HG02642 (cell line): Measurements from ENCODE around the gene TMEM184B.

Experiments
- ATAC-seq: cut with Tn5 transposase; IDR thresholded peaks from one replicate; pipeline ENCODE4 v1.9.1; 2021; ENCODE audit warnings: mild to moderate bottlenecking; ENCODE audit not compliant: unreplicated experiment, poor library complexity

The TMEM184B gene

DNA sequence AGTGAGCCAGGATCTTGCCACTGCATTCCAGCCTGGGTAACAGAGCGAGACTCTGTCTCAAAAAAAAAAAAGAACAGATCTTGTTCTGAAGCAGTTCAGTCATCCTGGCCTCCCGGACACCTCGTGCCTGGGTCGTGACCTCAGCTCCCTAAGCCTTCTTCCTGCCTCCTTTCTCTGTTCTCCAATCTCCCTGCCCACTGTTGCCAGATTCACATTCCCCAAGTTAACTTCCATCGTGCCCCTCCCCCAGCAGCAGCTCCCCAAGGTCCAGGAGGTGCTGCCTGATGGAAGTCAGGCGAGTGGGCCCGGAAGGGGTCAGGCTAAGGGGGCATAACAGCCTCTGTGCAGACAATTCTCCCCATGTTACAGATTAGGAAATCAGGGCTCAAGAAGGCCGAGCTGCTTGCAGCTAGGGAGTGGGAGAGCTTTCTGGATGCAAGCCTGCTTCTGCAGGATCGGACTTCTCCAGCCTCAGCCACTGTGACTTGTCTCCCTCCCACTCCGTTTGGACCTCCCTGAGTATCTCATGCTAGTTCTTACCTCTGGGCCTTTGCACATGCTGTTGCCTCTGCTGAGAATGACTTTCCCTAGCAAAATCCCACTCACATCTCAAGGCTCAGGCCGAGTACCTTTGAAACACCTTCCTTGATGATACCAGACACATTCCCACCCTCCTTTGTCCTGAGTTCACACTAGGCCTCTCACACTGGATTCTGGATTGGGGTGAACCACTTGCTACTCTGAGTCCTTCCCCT is 14.3 kb upstream of the TMEM184B start:
- ATAC-seq, result no peak

DNA sequence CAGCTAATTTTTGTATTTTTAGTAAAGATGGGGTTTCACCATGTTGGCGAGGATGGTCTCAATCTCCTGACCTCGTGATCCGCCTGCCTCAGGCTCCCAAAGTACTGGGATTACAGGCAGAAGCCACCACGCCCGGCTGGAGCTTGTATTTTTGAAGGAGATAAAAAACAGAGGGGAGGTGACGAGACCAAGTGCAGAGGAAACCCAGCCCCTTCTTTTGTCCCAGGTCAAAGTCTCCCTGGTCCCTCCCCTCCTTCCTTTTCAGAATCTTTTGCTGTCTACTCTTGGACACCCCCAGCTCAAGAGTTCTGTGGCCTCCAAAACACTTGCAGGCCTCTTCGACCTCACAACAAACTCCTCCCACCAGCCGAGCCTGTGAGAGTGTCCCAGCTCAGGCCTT is 12.2 kb upstream of the TMEM184B start:
- ATAC-seq, result no peak

GRCh38 chr22:38284042-38284402 is 11.2 kb upstream of the TMEM184B start:
- no peak for ATAC-seq

DNA sequence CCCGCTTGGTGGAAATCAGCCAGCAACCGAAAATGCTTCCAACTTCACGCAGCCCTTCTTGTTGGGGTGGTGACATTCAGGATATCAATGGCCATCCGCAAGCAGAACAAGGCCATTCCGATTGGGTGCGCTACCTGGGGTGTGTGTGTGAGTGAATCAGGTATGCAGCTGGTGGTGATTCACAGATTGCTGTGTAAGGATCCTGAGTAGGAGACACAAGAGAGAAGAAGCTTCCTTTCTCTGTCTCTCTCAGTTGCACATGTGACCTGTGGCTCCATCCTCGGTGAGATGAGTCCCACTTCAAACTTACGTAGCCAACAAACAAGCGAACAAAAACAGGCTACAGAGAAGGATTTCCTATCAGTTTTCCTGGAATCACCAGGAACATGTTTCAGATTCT is 9.6 kb upstream of the TMEM184B start:
- no peak for ATAC-seq

DNA sequence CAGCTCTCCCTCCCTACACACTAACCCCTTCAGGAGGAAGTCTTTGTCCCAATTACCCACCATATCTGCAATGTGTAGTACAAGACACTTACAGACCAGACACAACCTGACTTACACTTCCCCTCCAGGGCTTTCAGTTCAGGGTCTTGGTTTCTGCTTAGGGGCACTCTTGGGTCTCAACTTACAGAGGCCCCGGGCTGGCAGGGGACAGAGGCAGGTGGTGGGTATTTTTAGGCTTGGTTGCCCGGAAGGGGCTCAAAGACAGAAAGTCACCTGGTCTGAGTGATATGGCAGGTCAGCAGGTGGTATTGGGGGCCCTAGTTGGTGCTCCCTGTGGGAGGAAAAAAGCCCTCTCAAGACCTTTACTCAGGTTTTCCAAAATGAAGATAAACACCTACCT is 3.4 kb upstream of the TMEM184B start:
- no peak for ATAC-seq

DNA sequence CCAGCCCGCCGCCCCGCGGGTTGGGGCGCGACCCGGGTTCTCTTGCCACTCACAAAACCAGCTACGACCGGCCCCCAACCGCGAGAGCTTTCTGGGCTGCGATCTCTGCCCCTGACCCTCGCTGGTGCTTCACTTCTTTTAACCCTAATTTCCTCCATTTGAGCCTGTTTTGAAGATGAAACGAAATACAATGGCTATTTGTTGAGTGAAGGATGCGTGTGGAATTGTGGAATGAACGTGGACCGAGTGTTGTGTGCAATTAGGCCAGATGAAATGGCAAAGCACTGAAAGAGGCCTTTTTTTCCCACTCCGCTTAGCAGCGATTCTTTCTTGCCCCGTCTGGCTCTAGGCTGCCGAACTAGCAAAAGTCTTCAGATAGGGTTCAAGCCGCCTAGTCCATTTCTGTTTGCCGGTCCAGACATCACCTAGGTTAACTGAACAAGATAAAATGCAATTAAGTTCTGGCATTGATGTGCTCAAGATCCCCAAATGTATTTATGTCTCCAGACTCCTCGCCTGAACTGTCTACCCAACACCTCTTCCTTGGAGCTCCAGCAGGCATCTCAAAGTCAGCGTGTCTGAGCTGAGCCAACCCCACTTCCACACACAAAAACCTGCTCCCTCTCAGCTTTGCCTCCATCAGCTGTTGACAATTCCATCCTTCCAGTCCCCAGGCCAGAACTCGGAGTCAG is 471 bp upstream of the TMEM184B start:
- no peak for ATAC-seq

DNA sequence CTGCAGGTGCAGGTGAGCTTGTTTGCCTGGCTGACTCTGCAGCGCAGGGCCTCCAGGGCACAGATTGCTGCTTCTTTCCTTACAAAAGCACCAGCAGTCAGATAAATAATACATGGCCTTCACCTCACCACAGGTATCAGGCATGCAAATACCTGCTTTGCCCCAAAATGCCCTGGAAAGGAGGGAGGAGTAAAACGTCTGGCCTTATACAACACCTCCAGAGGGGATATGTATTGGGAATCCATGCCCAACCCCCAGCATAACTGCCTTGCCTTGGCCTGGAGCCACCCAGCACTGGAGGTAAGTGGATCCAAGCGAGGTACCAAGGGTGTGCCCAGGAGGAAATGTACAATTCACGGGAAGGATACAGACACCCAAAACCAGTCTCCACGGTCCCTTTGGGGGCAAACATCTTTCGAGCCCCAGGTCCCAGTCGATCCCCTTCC is 860 bp downstream of the TMEM184B start:
- no peak for ATAC-seq

GRCh38 chr22:38271101-38271500 is 1.7 kb downstream of the TMEM184B start:
- no peak for ATAC-seq

DNA sequence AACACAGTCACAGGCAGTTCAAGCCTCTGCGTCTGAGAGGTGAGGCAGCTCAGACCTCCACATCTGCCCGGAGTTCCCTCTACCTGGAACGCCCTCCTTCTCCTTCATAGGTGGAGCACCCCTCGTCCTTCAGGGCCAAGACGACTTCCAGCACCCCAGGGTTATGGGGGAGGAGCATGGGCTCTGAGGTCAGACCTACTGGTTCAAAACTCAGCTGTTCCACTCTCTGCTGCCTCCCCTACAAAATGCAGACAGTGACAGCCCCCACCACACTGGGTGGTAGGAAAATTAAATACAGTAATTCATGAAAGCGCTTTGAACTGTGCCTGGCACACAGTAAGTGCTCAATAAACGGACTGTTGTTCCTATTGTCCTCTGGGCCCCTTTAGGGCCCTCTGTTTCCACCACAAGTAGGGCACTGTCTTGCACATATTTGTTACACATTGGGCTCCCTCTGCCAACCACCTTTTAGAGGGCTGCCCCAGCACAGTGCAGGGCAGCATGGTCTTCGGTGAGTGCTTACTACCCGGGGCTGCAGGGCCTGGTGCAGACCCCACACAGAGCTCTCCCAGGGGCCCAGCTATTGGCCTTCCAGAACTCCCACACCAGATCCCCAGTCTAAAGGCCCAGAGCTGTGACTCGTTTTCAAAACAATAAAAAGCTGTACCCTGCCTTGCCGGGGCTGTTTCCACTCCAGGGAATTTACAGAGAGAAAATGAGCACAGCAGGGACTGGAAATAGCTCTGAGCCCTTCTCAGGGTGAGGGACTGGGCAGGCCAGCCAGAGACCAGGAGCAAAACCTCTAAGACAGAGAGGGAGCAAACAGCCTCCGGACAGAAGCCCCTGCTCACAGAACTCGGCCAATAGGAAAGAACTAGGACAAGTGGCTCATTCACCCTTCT is 2.5 kb downstream of the TMEM184B start:
- ATAC-seq, result no peak

DNA sequence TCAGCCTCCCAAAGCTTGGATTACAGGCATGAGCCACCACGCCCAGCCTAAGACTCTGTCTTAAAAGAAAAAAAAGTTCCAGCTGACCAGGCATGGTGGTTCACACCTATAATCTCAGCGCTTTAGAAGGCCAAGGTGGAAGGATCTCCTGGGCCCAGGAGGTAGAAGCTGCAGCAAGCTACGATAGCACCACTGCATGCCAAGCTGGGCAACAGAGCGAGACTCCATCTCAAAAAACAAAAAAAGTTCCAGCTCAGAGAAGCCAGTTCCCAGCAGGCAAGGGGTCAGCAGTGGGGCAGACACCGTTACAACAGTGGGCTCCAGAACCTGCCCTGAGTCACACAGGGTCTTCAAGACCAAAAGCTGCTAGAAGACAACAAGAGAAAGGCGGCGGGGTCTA is 3.3 kb downstream of the TMEM184B start:
- ATAC-seq, result no peak

GRCh38 chr22:38267086-38267485 is 5.7 kb downstream of the TMEM184B start:
- no peak for ATAC-seq

GRCh38 chr22:38266120-38266519 is 6.7 kb downstream of the TMEM184B start:
- ATAC-seq, result no peak

GRCh38 chr22:38264322-38264843 is 8.4 kb downstream of the TMEM184B start:
- no peak for ATAC-seq

DNA sequence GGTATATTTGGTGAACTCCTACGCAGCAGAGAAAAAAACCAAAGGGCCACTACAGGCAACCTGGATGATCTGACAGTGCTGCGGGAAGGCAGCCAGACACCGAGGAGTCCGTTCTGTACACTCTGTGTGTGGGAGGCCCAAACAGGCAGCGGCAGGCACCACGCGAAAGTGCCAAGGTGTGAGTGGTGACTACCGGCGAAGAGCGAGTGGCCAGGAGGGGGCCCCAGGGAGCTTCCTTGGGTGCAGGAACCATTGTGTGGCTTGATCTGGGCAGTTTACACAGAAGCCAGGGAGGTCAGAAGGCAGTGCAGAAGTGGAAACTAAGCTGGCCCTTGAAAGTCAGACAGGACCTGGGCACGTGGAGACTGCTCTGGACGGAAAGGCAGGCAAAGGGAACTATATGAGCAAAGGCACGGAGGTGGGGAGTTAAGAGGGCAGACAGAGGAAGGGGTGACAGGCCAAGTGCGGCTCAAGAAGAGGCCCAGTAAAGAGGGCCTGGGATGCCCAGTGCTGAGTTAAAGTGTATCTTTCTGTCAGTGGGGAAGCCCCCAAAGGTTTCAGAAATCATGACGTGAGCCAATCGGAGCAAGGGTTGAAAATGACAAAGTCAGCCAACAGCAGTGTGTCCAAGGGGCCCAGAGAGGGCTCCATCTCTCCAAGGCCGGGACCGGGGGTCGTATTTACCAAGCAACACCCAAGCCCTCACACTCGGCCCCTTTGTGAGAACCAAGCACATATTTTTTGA is 10.6 kb downstream of the TMEM184B start:
- ATAC-seq, result no peak

DNA sequence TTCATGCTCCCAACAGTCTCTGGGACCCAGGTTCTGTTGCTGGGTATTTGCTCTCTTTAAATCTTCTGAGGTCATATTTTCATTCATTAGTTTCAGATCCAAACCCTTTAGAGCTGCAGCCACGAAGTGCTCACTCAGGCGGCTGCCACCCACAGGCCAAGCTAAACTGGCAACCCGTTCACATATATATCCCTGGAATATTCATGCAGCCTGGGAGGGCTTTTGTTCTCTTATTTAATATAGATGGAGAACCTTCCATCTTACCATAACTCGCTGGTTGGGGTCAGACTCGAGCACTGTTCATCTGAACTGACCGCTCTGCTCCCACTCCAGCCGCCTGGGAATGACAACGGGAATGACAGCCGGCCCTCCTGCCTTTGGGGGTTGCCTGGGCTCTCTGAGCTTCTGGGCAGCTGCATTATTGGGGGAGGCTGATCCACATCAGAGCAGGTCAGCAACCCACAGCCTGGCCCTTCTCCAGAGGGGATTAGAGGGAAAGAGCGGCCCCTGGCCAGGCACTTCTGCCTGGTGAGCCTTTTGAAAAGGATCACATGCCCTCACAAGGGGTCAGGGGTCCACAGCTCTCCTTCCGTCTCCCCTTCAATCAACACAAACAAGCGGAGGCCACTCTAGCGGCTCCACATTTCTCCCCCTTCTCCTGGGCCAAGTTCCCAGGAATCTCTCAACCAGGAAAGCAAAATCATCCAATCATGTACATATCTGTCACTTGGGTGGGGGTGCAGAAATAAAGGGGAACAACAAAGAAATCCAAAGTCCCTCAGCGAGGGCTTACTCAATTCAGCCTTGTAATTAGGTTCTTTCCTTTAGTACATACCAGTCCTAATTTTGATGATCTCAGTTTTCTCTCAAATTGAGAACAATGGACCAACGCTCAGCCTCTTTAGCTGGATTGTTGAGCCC is 11.8 kb downstream of the TMEM184B start:
- ATAC-seq, result no peak

DNA sequence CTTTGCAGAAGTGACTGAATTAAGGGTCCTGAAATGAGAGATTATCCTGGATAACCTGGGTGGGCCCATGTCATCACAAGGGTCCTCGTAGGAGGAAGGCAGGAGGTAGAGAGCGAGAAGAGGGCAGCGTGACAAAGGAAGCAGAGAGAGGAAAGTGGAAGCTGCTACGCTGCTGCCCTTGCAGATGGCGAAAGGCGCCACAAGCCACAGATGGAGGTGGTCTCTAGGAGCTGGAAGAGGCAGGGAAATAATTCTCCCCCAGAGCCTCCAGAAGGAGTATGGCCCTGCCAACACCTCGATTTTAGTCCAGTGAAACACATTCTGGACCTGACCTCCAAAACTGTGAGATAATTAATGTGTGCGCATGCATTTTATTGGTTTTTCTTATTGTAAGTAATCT is 13.4 kb downstream of the TMEM184B start:
- ATAC-seq, result no peak

DNA sequence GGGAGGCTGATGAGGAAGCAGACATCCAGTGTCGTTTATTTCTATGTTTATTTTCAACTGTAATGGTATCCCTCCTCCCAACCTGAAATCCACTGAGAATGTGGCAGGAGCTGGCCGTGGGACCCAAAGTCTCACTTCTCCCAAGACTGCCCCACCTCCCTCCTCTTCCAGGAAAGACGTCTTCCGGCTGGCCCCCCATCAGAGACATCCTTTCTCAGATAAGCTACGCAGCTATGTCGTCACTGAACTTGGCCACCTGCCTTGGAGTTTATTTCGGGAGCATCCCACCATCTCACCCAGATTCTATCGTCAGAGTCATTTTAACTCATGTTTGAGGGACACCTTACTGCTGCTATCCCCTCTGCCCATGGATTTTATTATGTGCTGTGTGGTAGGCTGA is 13.9 kb downstream of the TMEM184B start:
- no peak for ATAC-seq

DNA sequence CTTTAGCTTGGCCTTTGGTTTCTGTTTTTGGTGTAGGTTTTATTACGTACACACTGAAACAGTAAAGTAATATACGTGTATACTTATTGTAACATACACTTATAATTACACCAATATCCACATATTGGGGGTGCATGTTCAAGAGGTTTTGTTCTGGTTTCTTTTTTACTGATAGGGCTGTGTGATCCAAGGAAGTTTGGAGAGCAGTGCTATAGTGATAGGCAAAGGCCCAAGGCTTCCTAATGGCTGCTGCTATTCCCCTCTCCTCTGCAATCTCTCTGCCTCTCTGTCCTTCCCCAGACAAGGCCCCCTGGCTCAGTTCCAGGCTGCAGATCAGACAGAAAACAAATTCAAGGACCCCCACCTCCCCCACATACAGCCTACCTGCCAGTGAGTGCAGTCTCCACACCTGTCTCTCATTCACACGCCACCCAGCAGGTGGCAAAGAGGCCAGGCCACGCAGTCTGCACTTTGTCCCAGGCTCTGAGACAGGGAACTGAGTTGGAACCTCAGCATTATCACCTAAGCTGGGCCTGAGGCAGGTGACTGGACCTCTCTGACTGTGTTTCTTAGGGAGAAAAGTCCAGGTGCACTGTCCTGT is 15.1 kb downstream of the TMEM184B start:
- ATAC-seq, result no peak

GRCh38 chr22:38257181-38257580 is 15.6 kb downstream of the TMEM184B start:
- no peak for ATAC-seq
